Measurements from ENCODE around the gene CCDC50.

GRCh38 chr3:191431160-191431822, 102.1 kb downstream of the CCDC50 start:
- TF ChIP-seq, protein P1, sequence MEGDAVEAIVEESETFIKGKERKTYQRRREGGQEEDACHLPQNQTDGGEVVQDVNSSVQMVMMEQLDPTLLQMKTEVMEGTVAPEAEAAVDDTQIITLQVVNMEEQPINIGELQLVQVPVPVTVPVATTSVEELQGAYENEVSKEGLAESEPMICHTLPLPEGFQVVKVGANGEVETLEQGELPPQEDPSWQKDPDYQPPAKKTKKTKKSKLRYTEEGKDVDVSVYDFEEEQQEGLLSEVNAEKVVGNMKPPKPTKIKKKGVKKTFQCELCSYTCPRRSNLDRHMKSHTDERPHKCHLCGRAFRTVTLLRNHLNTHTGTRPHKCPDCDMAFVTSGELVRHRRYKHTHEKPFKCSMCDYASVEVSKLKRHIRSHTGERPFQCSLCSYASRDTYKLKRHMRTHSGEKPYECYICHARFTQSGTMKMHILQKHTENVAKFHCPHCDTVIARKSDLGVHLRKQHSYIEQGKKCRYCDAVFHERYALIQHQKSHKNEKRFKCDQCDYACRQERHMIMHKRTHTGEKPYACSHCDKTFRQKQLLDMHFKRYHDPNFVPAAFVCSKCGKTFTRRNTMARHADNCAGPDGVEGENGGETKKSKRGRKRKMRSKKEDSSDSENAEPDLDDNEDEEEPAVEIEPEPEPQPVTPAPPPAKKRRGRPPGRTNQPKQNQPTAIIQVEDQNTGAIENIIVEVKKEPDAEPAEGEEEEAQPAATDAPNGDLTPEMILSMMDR (IDR thresholded peaks at IDR 0.05), result no peak
- TF ChIP-seq POLR2AphosphoS5 (IDR thresholded peaks at IDR 0.05; ENCODE audit: insufficient read depth in 1 of 2, low read depth in 1 of 2), result no peak
